ENCODE measurements around the gene GALNT2.

The GALNT2 gene

DNA sequence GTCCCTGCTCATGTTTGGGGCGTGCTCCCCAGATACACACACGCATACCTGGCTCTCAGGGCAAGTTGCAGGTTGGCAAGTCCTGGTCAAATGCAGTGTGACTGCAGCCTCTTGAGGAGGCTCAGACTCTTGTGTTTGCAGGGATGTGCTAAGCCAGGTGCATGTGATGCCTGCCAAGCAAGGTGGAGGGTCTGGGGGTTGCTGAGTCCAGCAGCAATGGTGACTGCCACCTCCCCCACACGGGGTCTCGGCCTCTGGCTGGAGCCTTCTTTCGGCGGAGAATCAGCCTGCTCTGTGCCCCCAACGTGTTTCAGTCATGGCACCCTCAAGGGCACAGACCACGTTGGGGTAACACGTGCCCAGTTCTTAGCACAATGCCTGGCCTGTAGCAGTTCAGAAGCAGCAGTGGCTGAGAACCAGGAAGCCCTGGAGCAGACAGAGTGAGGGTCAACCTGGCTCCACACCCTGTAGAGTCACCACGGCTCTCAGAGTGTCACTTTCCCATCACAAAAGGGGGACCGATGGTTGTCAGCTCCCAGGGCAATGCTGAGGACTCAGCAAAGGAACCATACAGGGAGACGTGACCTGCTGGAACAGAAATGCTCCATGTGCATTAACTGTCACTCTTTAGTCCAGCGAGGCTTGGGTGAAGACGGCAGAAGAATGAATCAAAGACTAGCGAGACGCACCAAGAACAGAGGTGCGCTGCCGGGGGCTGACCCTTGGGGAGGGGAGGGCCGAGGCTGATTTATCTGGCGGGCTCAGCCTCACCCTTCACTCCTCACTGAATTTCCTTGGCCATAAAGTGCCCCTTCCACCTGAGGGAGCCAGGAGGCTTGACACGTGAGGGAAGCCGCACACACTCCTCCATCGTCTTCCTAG, 250.1 kb downstream of the GALNT2 start:
- WGBS = 92% methylated on average over 23 of the region's 23 CpGs
- no peaks in the 10 kb centered on the region for H3K4me1 ChIP-seq (ENCODE audit: insufficient read depth, low read length)
- peaks cover 4% of the 10 kb centered on the region; the same call in 1 of the 2 replicates for H3K36me3 ChIP-seq (ENCODE audit: insufficient read depth, low read length)
- no peaks in the 10 kb centered on the region for H3K9me3 ChIP-seq (ENCODE audit: insufficient read depth, low read depth, low read length)
- no peak overlapping the region for H3K27ac ChIP-seq (ENCODE audit: low read depth, low read length)
- H3K9ac ChIP-seq (ENCODE audit: low read depth, low read length) = no peak overlapping the region
- no peak overlapping the region for H3K4me3 ChIP-seq (ENCODE audit: low read length)
- H3K27me3 ChIP-seq (ENCODE audit: insufficient read depth, low read length) = no peaks in the 10 kb centered on the region

DNA sequence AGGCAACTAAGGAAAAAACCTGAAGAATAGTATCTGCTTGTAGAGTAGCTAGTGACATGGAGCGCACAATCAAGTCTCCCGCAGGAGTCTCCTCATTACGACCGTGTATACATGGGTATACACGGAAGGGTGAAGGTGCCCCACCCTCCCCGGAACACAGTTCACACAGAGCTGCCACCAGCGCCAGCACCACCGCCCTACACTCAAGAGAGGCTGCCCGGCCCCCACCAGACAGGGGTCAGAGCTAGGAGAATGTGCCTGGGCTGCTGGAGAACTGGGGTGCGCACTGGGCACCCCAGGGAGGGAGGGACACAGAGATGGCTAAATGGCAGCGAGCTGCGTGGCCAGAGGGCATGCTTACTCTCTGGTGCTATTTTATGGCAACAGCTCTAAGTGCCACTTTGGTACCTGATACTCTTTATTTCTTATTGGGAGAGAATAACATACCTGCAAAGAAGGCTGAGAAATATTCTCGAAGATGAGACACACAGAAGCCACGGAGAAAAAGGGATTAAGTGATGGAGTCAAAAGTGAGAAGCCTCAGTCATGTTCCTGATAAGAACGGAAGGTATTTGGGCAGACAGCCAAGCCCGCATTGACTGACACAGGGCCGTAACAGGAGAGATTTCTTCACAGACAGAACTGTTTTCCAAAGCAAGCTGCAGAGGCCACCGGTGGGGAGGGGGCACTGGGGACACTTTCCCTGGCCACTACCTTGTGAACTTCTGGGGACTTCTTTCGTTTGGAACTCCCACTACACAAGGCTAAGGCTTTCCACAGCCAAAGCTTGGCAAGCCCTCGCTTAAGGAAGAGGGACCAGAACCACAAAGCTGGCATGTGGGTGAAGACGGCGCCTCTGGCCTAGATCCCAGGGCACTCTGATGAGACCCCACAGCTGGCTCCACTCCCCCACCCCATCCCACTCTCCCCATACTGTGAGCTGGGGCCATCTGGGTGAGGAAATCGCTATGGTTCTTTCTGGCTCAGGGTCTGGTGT, 251.1 kb downstream of the GALNT2 start:
- Histone ChIP-seq H3K27me3 (ENCODE audit: insufficient read depth, low read length) (no peaks in the 10 kb centered on the region), H3K4me1 (ENCODE audit: insufficient read depth, low read length) (no peaks in the 10 kb centered on the region), H3K9me3 (ENCODE audit: insufficient read depth, low read depth, low read length) (no peaks in the 10 kb centered on the region), H3K9ac (ENCODE audit: low read depth, low read length) (no peak overlapping the region), H3K4me3 (ENCODE audit: low read length) (no peak overlapping the region), H3K27ac (ENCODE audit: low read depth, low read length) (no peak overlapping the region), H3K36me3 (ENCODE audit: insufficient read depth, low read length) (peaks cover 10% of the 10 kb centered on the region; the same call in 1 of the 2 replicates)
- 93% methylated on average over 23 of the region's 23 CpGs for WGBS

DNA sequence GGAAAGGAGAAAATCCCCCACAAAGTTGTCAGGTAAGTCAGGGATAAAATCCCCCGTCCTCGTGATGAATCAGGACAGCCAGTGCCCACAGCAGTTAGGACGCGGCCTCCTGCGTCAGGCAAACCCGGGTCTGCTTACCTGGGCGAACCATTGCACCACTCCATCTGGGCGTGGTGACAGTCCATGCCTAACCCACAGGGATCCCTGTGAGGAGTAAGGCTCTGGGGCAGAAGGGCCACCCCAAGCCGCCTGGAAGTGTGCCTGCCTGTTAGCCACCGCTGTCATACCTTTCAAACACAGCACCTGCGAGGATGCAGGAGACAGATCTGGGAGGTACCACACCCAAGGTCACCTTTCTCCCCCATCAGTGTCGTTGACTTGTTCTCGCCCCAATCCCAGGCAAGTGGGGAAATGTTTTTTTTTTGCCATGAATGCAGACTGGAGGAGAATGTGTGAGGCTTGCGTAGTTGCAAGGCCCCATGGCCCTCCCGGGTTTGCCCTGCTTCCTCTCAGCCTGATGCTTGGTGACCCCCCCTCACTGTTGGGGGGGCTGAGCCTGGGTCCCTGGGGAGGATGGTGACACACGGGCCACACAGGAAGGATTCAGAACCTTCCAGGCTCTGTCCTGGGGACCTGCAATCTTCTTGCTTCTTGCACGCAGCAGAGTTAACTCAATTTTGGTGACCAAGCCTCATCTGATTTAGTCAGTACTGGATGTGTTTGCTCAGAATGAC, 252.1 kb downstream of the GALNT2 start:
- H3K9me3 ChIP-seq (ENCODE audit: insufficient read depth, low read depth, low read length) = no peaks in the 10 kb centered on the region
- H3K4me1 ChIP-seq (ENCODE audit: insufficient read depth, low read length) = no peaks in the 10 kb centered on the region
- peaks cover 20% of the 10 kb centered on the region for H3K36me3 ChIP-seq (ENCODE audit: insufficient read depth, low read length)
- no peak overlapping the region for H3K9ac ChIP-seq (ENCODE audit: low read depth, low read length)
- 96% methylated on average over 17 of the region's 17 CpGs for WGBS
- H3K4me3 ChIP-seq (ENCODE audit: low read length) = no peak overlapping the region
- H3K27ac ChIP-seq (ENCODE audit: low read depth, low read length) = no peak overlapping the region
- no peaks in the 10 kb centered on the region for H3K27me3 ChIP-seq (ENCODE audit: insufficient read depth, low read length)

DNA sequence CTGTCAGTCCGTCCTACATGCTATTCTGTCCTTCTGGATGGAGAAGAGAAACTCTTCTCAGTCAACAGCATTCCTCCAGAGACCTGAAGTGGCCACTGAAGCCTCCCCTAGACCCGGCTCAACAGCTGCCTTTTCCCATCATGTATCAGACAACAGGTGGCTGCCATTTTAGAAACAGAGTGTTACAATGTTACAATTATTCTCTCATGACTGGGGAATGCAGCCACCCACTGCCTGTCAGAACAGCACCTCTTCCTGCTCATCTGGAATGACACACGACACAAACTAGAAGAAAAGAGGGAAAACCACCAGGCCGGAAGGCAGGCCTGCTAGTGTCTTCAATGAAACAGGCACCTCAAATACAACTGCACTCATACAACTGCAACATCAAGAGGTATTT, 253.8 kb downstream of the GALNT2 start:
- no peak overlapping the region for H3K4me3 ChIP-seq (ENCODE audit: low read length)
- no peaks in the 10 kb centered on the region for H3K9me3 ChIP-seq (ENCODE audit: insufficient read depth, low read depth, low read length)
- H3K27me3 ChIP-seq (ENCODE audit: insufficient read depth, low read length) = no peaks in the 10 kb centered on the region
- no peaks in the 10 kb centered on the region for H3K4me1 ChIP-seq (ENCODE audit: insufficient read depth, low read length)
- H3K9ac ChIP-seq (ENCODE audit: low read depth, low read length) = no peak overlapping the region
- H3K36me3 ChIP-seq (ENCODE audit: insufficient read depth, low read length) = peaks cover 33% of the 10 kb centered on the region
- 89% methylated on average over 4 of the region's 4 CpGs for WGBS
- H3K27ac ChIP-seq (ENCODE audit: low read depth, low read length) = no peak overlapping the region

DNA sequence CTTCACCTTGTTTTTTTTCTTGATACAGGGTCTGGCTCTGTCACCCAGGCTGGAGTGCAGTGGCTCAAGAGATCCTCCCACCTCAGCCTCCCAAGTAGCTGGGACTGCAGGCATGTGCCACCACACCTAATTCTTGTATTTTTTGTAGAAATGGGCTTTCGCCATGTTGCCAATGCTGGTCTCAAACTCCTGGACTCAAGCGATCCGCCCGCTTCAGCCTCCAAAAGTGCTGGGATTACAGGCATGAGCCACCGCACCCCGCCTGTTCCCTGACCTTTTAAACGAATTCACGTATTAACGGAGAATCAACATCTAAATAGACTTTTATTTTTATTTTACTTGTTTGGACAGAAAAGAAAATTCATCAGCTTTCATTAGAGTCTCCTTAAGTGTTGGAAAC, 254.3 kb downstream of the GALNT2 start:
- 91% methylated on average over 9 of the region's 9 CpGs for WGBS
- Histone ChIP-seq H3K4me3 (ENCODE audit: low read length) (no peak overlapping the region), H3K27ac (ENCODE audit: low read depth, low read length) (no peak overlapping the region), H3K4me1 (ENCODE audit: insufficient read depth, low read length) (no peaks in the 10 kb centered on the region), H3K9ac (ENCODE audit: low read depth, low read length) (no peak overlapping the region), H3K36me3 (ENCODE audit: insufficient read depth, low read length) (peaks cover 33% of the 10 kb centered on the region), H3K9me3 (ENCODE audit: insufficient read depth, low read depth, low read length) (no peaks in the 10 kb centered on the region), H3K27me3 (ENCODE audit: insufficient read depth, low read length) (no peaks in the 10 kb centered on the region)

DNA sequence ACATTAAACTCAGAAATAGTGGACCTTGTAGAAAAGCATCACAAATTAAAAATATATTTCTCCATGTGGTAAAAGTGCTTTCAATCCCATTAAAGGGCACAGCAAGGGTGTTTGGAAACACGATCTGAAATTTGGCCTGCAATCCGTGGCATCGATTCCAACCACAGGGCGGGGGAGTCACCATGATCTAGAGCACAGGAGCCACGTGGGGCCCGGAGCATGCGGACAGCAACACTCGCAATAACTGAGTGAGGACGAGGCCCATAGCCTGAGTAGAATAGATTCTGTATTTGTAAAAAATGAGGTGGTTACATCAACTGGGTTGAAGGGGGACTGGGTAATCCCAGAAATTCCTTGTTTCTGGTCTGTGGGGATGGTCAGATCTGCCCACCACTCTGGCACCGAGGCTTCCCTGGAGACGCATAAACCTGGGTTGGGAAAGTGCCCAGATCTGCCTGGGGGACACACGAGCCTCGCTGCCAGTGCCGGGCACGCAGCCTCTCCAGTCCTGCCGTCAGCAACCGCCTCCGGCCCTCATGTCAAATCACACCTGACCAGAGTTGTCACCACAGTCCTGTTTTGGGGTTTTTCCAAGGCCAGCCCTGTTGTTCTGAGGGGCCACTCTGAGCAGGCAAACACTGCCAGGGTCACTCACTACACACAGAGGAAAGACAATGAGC, 254.8 kb downstream of the GALNT2 start:
- no peak overlapping the region for H3K9ac ChIP-seq (ENCODE audit: low read depth, low read length)
- no peaks in the 10 kb centered on the region for H3K27me3 ChIP-seq (ENCODE audit: insufficient read depth, low read length)
- WGBS = 94% methylated on average over 18 of the region's 18 CpGs
- H3K36me3 ChIP-seq (ENCODE audit: insufficient read depth, low read length) = peaks cover 33% of the 10 kb centered on the region
- no peak overlapping the region for H3K27ac ChIP-seq (ENCODE audit: low read depth, low read length)
- no peak overlapping the region for H3K4me3 ChIP-seq (ENCODE audit: low read length)
- no peaks in the 10 kb centered on the region for H3K4me1 ChIP-seq (ENCODE audit: insufficient read depth, low read length)
- no peaks in the 10 kb centered on the region for H3K9me3 ChIP-seq (ENCODE audit: insufficient read depth, low read depth, low read length)

DNA sequence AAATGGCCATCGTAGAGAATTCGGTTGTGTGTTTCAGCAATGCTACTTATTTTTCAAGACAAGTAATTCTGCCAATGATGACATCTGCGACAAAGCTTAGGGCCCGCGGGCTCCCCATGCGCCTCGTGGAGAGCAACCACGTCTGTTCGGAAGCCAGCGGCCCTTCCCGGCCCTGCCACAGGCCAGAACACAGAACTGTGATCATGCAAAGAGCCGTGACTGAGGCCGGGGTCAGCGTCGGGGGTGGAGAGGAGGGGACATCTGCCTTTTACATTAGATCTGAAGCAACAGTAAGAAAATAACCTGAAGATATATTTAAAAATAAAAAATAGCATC, 255.4 kb downstream of the GALNT2 start:
- no peak overlapping the region for H3K27ac ChIP-seq (ENCODE audit: low read depth, low read length)
- no peaks in the 10 kb centered on the region for H3K27me3 ChIP-seq (ENCODE audit: insufficient read depth, low read length)
- peaks cover 33% of the 10 kb centered on the region for H3K36me3 ChIP-seq (ENCODE audit: insufficient read depth, low read length)
- WGBS = 96% methylated on average over 15 of the region's 15 CpGs
- H3K9ac ChIP-seq (ENCODE audit: low read depth, low read length) = no peak overlapping the region
- no peak overlapping the region for H3K4me3 ChIP-seq (ENCODE audit: low read length)
- no peaks in the 10 kb centered on the region for H3K9me3 ChIP-seq (ENCODE audit: insufficient read depth, low read depth, low read length)
- H3K4me1 ChIP-seq (ENCODE audit: insufficient read depth, low read length) = 0 out of 2 replicates have a peak, but pooled peaks cover 3% of the 10 kb centered on the region

DNA sequence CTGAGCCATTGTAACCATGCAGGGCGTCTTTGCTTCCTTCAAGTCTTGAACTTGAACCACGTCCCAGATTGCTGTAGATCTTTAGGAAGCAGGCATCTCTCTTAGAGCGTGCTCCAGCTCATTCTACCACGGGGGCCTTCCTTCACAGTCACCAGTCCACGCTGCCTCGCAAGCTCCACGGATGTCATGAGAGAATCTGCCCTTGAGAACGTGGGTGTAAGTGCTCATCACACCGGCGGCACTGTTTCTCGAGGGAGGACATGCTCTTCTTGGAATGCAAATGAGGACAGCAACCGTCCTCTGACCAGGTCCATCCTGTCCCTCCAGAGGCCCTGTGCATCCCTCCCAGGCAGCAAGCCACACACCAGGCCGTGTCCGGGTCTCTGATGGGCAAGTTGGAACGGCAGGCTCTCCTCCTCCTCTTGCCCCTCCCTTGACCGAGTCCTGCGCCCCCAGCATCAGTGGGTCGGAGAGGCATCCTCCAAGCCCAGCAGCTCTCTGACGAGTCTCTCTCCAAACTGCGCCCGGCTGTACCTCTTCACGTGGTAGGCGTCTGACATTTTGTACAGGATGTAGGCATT, 256.0 kb downstream of the GALNT2 start:
- no peak overlapping the region for H3K27ac ChIP-seq (ENCODE audit: low read depth, low read length)
- no peaks in the 10 kb centered on the region for H3K27me3 ChIP-seq (ENCODE audit: insufficient read depth, low read length)
- H3K4me1 ChIP-seq (ENCODE audit: insufficient read depth, low read length) = peaks cover 10% of the 10 kb centered on the region; the same call in 1 of the 2 replicates
- no peaks in the 10 kb centered on the region for H3K9me3 ChIP-seq (ENCODE audit: insufficient read depth, low read depth, low read length)
- 95% methylated on average over 23 of the region's 23 CpGs for WGBS
- H3K36me3 ChIP-seq (ENCODE audit: insufficient read depth, low read length) = peaks cover 33% of the 10 kb centered on the region
- no peak overlapping the region for H3K9ac ChIP-seq (ENCODE audit: low read depth, low read length)
- H3K4me3 ChIP-seq (ENCODE audit: low read length) = no peak overlapping the region

DNA sequence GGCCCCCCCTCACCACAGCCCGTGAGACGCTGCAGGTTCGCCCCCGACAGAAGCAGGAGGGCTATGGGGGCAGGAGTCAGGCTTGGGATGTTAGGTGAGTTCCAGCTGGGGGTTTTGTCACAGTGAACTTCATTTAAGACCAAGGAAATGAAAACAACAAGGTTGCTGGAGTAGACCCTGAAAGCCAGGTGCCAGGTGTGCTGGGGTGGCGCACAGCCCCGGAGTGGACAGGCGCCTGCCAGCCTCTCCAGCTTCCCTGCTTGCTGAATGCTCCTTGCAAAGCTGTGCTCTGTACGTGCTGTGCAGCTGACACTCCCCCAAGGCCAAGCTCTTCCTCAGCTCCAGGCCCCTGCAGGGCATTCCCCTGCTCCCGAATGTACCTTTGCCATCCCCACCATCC, 256.6 kb downstream of the GALNT2 start:
- Histone ChIP-seq H3K27ac (ENCODE audit: low read depth, low read length) (no peak overlapping the region), H3K4me3 (ENCODE audit: low read length) (no peak overlapping the region), H3K27me3 (ENCODE audit: insufficient read depth, low read length) (no peaks in the 10 kb centered on the region), H3K4me1 (ENCODE audit: insufficient read depth, low read length) (peaks cover 16% of the 10 kb centered on the region; the same call in 1 of the 2 replicates), H3K9ac (ENCODE audit: low read depth, low read length) (no peak overlapping the region), H3K9me3 (ENCODE audit: insufficient read depth, low read depth, low read length) (no peaks in the 10 kb centered on the region), H3K36me3 (ENCODE audit: insufficient read depth, low read length) (peaks cover 33% of the 10 kb centered on the region)
- WGBS = 98% methylated on average over 9 of the region's 9 CpGs
